Endothelial cell of hepatic sinusoid (primary cell): ENCODE results near the gene MAPKAPK3.

ENCODE experiments used
- in situ Hi-C: cut with HindIII; loops from 2 replicates; pipeline ENCODE4 v1.10.0; 2017; ENCODE audit warnings: low sequenced_read_pairs

Gene MAPKAPK3

DNA sequence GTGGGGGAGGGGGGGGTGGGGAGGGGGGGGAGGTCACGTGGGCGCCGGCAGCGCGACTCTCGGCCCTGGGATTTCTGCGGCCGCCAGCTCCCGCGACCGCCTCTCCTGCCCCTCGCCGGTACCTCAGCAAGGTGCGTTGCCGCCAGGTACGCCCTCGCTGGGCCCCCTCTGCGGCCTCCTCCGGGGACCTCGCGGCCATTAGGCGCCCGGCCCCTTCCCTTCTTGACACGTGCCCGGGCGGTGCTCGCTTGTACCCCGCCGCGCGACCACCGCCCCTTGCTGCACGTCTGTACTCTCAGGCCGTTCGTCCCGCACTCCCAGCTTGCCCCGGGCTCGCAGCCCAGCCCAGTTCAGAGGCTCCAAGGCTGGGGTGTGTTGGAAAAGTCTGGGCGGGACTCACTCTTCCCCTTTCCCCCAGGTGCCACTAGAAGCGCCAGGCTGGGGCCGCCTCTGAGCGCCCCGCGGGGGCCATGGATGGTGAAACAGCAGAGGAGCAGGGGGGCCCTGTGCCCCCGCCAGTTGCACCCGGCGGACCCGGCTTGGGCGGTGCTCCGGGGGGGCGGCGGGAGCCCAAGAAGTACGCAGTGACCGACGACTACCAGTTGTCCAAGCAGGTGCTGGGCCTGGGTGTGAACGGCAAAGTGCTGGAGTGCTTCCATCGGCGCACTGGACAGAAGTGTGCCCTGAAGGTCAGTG, at the start of gene MAPKAPK3:
Gene MAPKAPK3, plus strand, starts transcription at position 56 of the 696 bp plus-strand sequence. Its CDS starts 415 bp downstream, at position 471.
- in situ Hi-C loops = loop anchor here (5.0 to 25.0 kb wide), 2 partner anchors 80 to 1045 kb away; partner anchors contain the start of gene TEX264

DNA sequence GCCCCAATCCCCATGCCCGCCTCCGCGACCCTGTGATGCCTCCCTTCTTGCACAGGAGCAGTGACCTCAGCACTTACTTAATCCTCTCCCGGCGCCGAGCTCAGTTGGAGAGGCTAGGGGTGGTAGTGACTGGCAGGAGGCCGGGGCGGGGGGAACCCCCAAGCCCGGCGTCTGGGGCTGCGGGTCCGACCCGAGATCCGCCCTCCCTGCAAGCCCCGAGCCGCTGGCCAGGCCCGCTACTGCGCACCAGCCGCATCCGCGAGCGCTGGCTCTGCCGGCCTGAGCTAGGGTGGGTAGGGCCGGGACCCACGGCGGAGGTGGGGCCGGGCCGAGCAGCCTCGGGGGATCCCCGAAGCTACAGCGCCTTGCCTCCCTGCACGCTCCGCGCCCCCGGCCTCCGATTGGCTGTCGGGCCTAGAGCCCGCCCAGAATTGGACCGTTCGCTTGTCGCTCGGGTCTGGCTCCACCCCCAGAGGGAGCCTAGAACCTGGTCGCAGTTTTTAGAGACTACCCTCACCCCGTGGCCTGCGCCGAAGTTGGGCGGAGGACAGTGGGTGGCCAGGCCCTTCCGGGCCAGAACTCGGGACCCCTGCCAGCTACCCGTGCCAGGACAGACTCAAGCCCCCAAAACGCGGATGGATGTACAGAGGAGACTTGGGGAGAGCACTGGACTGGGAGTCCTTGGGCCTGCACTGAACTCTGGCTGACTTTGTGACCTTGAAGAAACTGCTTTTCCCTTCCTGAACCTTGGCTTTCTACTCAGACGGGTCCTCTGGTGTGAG, 49.4 kb upstream of the MAPKAPK3 start, which contains the start of gene C3orf18:
Gene C3orf18, minus strand, starts transcription at position 362 of the 782 bp plus-strand sequence. CDS start 2,048 bp downstream, outside the sequence.
- in situ Hi-C loops = no loop called here

DNA sequence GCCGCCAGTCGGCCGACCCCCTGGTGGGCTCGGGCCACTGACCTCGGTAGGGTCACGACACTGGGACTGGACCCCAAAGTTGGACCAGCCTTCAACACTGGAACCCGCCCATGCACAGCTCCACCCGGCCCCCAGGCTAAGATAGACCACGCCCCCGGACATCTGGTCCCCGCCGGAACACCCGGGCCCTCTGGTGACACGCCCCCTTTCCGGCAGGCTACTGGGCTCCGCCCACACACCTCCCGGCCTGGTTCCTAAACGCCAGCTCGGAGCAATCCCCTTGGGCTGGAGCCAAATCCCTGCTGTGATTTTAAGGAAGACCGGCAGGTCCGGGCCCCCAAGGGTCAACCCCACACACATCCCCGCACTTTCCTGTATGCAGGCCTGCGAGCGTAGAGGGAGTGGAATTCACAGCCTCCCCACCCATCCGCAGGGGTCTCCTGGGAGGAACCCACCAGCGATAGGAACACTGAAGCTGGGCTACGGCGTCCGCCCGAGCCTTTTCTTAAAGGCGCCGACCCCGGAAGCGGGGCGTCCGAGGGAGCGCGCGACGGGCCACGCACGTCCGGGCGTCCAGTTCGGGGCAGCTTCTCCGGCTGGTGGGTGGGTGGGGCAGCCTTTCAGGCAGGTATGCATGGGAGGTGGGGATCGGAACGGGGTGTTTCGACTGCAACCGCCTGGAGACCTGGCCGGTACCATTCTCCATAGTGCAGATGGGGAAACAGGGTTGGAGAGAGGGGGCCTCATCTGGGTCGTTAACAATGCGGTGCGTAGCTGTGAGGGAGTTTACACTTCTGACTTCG, 47.8 kb upstream of the MAPKAPK3 start, which contains the start of gene HEMK1:
Gene HEMK1, plus strand, starts transcription at position 576 of the 803 bp plus-strand sequence. CDS start 1,583 bp downstream, outside the sequence.
- in situ Hi-C loops = no loop called here

DNA sequence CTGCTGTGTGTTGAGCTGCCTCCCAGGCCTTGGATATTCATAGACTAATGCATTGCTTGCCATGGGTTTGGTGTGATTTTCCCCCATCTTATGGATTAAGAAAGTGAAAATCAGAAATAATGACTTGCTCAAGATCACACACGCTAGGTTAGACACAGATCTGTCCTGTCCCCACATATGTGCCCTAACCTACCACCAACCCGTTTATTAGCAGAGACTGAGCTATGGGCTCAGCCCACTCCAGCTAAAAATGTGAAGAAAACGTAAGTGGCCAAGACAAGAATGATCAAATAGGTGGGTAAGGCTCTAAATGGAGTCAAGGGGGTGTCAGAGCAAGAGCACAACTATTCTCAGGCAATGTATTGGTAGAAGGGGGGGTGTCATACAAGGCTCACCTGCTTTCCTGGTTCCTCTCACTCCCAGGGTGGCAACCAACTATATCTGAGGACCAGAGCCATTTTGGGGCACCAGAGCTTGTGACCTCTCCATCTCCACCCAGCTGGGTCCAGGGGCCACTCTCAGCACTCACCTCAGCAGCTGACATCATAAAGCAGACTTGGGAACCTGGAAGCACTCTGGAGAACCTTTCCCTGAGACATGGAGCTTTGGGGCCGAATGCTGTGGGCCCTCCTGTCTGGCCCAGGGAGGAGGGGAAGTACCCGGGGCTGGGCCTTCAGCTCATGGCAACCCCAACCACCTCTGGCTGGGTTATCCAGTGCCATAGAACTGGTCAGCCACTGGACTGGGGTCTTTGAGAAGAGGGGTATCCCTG, 46.3 kb upstream of the MAPKAPK3 start:
- in situ Hi-C loops = no loop called here

DNA sequence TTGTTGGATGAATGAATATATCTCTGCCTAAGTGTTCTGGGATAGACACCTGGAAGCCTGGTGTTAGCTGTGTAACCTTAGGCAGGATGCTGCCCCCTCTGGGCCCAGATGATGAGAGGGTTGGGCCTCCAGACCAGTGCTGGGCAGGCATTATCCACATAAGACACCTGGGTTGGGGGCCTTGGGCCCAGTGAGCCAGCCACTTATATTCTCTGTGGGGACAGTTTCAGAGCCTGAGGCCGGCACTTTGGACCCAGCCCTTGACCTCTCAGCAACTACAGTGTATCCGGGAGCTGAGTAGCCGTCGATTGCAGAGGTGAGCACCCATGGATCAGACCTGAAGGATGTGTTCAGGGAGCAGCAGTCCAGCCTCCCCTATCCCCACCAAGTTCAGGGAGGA, 45.5 kb upstream of the MAPKAPK3 start:
- in situ Hi-C loops = no loop called here

DNA sequence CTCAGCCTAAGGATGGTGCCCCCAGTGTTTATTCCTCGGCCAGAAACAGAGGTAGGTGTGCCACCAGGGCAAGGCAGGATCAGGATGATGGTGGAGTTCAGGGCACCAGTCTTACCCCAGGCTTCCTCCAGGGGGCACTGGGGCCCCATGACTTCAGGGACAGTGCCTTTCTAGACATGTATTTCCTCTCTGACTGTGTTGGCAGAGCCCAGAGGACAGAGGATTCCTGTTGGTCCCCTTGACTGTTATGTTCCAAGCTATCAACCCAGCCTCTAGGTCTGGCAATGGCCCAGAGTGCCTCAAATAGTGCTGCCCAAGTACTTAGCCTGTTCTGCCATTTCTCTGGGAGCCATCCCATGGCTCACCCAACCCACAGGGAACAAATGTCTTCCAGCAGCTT, 44.8 kb upstream of the MAPKAPK3 start:
- in situ Hi-C loops = no loop called here

DNA sequence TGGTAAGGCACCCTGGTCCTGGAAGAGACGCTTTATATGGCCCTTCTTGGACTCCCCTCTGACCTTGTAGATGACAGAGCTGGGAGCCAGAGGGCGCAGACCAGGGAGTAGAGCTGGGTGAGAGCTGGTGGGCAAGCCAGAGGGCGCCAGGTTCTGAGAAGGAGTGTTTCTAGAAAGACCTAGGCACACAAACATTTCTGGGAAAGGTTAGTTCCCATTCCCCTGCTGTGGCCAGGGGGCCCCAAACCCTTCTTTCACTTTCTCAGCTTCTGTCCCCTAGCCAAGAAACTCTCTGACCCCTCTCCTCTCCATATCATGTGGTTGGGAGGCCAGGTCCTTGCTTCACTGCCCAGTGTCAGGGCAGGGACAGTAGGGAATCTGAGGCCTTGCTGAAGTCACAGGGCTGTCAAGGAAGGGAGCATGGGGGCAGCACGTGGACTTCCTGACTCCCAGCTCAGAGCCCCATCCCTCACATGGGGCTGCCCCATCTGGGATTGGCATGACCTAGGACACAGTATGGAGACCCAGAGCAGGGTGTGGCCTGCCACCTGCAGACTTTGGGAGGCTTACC, 44.1 kb upstream of the MAPKAPK3 start:
- in situ Hi-C loops = no loop called here

DNA sequence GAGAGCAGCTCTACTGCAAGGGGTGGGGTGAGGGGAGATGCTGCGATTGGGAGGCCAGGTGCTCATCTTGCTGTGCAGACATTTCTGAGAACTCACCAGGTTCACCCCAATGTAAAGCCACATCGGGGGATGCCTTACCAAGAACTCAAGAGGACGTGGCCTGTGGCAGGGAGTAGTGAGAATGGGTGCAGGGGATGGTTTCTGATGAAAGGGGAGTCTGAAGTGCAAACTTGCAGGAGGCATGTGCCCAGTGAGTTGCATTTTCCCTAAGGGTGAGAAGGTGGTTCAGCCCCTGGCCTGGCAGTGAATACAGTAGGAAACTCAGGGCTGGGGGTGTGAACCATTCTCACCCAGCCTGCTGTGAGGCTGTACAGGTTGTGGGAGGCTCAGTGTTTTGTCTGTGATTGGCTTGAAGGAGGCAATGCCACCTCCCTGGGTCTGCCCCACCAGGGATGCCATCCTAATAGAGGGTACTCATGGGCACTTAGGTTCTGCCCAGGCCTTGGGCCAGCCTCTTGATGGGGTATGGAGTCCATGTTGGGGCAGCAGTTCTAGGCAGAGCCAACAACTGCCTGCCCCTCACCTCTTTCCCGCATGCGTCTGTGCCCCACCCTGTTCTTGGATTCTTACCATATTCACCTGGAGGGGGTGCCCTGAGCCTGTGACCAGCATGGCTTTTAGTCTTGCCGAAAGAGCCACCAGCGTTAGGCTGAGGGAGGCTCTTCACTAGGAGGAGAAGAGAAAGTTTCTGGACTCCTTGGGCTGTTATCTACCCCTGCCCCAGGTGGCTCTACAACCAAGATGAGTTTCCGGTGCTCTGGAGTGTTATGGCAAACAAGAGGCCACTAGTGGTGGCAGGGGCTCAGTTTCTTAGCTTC, 43.1 kb upstream of the MAPKAPK3 start:
- in situ Hi-C loops = no loop called here

DNA sequence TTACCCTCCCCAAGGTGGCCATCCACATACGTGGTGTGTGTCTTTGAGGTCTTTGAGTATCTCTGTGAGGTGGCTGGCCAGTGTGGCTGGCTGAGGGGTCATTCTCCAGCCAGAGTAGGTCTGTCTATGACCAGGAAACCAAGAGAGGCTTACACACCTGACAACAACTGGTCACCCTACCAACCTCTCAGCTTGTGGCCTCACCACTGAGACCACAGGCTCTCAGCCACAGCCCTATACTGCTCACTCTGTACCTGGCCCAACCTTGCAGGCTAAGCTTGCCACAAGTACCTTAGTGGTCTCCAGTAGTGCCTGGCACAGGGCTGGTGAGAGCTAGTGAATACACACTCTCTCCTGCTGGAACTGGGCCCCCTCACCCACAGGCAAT, 42.5 kb upstream of the MAPKAPK3 start:
- in situ Hi-C loops = no loop called here

DNA sequence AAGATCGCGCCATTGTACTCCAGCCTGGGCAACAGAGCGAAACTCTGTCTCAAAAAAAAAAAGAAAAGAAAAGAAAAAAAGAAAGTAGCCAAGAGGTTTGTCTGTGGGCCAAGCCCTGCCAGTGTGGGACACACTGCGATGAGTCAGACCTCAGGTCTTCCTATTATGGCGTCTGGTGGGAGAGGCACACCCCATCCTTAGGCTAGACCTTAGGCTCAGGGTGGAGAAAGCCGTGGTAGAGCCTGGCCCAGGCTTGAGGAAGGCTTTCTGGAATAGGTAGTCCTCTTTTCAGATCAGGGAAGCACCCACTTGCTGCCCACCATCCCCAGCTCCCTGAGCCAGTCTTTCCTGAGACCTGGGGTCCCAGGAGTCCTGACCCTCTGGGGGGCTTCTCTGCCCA, 41.6 kb upstream of the MAPKAPK3 start:
- in situ Hi-C loops = no loop called here

DNA sequence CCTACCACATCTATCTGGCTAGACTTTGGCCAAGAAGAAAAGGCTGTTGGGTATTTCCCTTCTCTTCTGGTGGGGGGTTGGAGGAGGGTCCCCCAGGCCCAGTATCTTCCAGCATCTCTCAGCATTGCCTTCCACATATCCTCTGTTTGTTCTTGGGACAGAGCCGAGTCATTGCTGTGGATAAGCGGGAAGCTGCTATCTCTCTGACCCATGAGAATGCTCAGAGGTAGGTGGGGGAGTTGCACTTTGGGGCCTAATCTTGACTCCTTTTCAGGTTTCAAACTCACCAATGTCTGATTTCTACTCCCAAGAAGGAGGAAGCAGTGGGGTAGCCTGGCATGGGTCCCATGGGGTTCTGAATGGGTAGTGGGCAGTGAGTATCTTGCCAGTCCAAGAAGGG, 39.6 kb upstream of the MAPKAPK3 start:
- in situ Hi-C loops = no loop called here

DNA sequence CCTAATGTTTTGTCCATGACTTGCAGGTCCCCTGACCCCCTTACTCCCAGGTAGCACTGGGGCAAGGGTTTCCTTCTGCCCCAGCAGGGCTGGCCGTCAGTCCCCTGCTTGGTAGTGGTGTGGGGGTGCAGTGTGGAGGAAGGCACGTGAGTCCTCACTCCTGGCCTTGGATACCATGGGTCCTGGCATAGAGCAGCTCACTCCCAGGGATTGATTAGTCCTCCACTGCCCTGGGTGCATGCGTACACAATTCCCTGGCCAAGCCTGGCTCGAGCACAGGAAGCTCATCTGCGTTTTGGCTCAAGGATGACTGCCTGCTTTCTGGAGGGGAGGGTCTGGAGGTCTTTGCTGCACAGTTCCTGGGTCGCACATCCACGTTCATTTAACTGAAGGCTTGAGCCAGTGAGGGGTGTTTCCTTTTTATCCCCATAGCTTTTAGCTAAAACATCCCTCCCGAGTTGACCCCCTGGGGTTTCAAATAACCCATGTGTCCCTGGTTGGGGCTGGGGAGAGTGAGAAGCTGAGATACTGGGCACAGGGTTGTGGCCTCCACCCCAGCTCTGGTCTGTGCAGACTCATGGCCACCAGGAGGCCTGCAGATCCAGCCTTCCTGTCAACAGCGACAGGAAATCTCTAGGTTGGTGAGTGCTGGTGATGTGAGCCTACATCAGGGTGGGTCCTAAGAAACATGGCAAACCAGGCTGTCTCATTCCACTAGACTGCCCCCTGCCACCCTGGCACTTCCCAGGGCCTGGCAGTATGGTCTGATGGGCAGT, 36.1 kb upstream of the MAPKAPK3 start:
- in situ Hi-C loops = no loop called here

DNA sequence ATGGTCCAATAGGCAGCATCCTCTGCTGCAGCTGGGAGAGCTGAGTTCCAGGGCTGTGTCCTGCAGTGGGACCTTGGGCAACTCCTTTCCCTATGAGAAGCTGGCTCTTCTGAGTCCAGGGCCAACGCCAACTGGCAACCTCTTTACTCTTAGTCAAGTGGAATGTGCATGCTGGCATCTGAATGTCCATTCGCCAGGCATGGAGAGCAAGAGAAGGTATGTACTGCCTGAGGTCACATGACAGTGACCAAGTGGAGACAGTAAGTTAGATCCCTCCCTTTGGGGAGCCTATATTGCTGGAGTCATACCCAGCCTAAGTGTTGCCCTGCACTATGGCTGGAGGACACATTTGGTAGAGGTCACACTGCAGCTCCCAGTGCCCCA, 35.5 kb upstream of the MAPKAPK3 start:
- in situ Hi-C loops = no loop called here

DNA sequence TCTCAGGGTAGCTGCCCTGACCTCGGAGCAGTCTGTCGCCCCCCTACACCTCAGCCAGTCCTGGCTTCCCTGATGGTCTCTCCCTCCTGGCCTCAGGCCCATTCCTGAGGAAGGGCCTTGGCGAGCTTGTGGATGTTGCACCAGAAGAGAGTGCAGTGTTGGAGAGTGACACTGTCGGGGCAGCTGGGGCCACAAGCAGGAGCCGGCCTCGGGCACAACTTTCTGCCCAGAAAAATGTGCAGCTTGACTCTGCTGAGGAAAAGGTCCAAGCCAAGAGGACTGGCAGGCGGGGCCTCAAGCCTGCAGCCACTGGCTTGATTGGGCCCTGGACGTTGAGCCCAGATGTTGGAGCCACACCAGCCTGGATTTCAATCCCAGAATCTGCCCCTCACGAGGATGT, 34.9 kb upstream of the MAPKAPK3 start:
- in situ Hi-C loops = no loop called here

DNA sequence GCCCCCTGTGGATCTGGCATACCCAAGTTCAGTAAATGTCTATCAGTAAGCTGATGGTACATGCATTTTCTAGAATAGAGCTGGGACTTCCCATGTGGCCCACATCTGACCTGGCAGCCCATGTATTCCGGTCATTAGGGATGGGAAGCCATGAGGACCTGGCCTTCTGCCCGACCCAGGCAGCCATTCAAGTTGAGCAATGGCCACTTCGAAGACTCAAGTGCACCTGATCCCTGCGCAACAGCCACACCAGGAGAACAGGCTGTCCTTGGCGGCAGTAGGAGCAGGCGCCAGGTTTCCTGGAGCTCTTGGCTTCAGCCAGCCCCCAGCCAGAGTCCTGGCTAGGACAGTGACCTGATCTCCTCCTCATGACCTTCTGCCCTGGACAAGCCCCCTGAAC, 33.1 kb upstream of the MAPKAPK3 start:
- in situ Hi-C loops = no loop called here

DNA sequence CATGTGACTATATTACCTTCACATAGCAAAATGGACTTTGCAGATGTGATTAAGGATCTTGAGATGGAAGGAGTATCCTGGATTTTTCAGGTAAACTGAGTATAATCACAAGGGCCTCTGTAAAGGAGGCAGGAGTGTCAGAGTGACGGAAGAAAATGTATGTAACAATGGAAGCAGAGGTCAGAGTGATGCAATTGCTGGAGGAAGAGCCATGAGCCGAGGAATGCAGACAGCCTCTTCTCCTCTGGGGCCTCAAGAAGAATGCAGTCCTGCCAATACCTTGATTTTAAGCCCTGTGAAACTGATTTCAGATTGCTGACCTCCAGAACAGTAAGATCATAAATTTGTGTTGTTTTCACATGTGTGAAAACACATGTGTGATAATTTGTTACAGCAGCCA, 32.6 kb upstream of the MAPKAPK3 start:
- in situ Hi-C loops = no loop called here

DNA sequence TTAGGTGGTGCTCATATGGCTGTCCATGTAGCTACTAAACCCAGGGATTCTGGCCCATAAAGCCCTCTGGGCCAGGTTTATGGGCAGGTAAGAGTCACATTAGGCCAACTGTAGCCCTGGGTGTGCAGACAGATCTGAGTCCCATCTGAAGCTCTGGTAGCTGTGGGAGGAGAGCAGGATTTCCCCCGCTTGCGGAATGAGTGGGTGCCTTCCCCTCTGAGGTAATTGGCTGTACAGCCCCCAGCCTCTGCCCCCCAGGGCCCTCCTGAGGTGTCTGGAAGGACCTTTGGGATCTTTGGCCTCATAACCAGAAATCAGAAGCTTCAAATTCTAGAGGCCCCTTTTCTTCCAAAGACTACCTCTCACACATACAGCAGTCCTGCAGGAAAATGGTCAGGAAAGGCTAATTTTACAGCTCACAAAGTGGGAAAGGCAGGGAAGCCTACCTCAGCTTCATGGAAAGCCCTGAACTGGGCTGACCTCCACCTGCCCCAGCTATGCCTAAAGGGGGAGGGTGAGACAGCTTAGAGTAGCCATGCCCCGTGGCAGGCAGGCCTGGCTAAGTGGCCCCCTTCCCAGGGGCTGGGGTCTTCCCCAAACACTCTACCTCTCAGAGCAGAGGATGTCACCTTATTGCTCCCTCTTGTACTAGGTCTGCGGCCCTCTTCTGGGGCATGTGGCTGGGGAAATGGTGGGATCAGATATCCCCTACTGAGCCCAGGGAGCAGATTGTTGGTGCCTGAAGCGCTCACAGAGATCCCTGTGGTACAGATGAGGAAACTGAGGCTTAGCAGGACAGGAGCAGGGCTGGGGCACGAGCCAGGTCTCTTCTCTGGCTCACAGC, 30.8 kb upstream of the MAPKAPK3 start:
- in situ Hi-C loops = no loop called here

DNA sequence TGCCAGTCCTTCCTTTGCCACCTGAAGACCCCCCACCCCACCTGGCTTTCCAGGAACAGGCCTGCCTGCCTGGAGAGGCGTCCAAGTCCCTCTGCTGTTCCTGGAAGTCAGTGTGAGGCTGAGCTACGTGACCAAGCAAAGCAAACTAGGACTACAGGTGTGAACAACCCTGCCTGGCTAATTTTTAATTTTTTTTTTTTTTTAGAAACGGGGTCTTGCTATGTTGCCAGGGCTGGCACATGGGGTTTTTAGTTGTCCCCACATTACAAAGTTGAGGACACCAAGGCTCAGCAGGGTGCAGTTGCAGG, 30.2 kb upstream of the MAPKAPK3 start:
- in situ Hi-C loops = no loop called here
